Left renal cortex interstitium (tissue), 4 donors: ENCODE measurements around the gene RDX. TPM values are rescaled to one million over a fixed set of nuclear protein-coding genes. Genes with fewer than 3 reads are reported as not detected.

Experiments
- DNase-seq, 4 donors: peaks; one replicate each; pipeline ENCODE4 v3.0.0-alpha.2; 2013; ENCODE audit warnings: low read depth in 4 of 4, low spot score in 2 of 4, missing footprints in 1 of 4
- polyA plus RNA-seq, 4 donors: library from polyadenylated mRNA; unstranded; fragments of 120-200 nt; gene quantifications; one replicate each; pipeline ENCODE4 v1.2.1, GENCODE V29; 2013; ENCODE audit not compliant: insufficient read length in 4 of 4

Gene RDX
- polyA plus RNA-seq, 4 donors, result 113 to 162 (median 131) TPM

GRCh38 chr11:110147962-110148709 is 148.3 kb downstream of the RDX start:
- DNase-seq, result no peak

DNA sequence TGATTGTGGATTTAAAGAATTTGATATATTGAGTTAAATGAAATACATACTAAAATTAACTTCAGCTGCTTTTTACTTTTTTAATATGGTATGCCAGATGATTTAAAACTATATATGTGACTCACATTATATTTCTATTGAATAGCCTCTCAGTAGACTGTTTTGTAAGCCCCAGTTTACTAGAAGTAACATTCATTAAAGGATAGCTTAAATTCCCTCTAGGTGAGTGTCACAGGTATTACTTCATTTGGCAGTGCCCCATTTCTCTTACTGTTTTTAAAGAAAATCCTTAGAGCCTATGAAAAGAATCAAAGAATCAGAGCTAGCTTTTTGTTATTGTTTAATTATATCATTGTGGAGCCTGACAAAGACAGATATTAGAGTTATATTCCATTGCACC is 154.6 kb downstream of the RDX start:
- DNase-seq, result no peak

DNA sequence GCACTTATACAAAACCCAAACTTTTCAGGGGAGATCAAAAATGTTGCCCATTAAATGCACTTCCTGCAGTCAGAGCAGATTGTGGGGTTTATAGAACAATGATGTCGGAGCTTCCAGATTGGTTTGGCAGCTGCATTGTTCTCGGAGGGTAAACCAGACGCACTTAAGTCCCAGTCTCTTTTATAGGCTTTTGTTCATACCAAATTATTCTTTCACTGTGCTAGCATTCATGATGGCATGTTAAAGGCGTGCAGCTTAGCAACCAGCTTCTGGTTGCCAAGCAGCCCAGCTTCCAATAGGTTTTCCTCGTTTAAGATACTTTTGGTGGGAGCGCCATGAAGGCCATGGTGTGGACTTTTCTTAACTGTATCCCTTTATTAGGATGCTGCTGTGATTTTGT is 162.3 kb downstream of the RDX start:
- no peak for DNase-seq

- no peak for DNase-seq
Observed at GRCh38 chr11:110133160-110133559, 163.3 kb downstream of the RDX start.

DNA sequence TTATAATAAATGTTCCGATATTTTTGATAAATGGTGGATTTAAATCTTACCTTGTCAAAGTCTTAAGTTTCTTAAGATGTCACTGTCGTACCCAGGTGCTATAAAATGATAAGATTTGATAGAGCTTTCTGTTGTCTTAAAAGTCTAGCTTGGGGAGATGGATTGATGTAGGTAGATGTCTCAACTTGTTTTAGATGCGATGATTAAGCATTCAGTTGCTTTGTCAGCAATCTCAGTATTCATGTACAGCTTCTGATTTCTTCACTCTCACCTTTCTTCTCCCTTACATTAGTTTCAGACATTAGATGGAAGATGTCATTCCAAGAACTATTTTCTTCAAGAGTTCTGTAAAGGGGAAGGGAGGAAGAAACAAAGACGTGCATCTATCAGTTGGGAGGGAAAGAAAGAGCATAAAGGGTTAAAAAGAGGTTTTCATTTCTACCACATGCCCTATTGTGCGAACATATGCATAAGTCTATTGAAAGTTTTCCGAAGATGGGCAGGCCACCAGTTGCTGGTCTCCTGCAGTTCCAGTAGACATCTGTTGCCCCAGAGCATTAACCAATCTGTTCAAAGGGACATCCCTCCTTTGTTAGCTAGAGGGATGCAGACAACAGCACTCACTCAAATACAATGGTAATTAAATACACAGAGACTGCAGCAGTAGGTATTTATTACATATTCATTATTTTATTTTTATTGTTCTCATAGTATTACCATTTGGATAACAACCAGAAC is 164.9 kb downstream of the RDX start:
- no peak for DNase-seq

GRCh38 chr11:110130642-110131238 is 165.7 kb downstream of the RDX start:
- DNase-seq, result no peak

- no peak for DNase-seq
Observed at GRCh38 chr11:110128161-110128560, 168.3 kb downstream of the RDX start.

GRCh38 chr11:110126936-110127335 is 169.5 kb downstream of the RDX start:
- DNase-seq, result no peak

DNA sequence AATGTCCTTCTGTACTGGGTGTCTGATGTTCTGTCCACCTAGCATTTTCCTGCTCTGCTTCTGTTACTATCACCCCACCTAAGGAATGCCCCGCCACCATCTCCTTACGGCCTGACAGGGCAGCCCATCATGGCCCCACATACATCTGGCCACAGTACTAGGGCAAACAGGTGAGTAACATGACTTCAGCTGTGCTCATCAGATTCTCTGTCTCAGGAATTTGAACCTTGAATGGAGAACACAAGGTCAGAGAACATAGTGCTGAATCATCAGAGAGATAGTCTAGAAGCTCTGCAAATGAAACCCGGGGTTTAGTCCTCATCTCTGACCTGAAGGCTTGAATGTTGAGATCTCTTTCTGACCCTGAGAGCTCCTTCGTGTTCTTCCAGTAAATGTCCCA is 170.8 kb downstream of the RDX start:
- DNase-seq, result no peak

Other genes with a start within 250 kb of the RDX start
- 1 to 10 TPM; 6.5 to 9.5 (median 7.6) TPM for gene ZC3H12C, start 203.2 kb downstream of the RDX start, polyA plus RNA-seq
- 10 to 100 TPM; 15.9 to 22.0 (median 20.1) TPM for gene FDX1, start 133.3 kb upstream of the RDX start, polyA plus RNA-seq